ENCODE data around the gene STK4. TPM values are rescaled to one million over a fixed set of nuclear protein-coding genes. Genes with fewer than 3 reads are reported as not detected.

STK4 gene
- total RNA-seq, 1 donor from 2014 or later: 245 TPM

DNA sequence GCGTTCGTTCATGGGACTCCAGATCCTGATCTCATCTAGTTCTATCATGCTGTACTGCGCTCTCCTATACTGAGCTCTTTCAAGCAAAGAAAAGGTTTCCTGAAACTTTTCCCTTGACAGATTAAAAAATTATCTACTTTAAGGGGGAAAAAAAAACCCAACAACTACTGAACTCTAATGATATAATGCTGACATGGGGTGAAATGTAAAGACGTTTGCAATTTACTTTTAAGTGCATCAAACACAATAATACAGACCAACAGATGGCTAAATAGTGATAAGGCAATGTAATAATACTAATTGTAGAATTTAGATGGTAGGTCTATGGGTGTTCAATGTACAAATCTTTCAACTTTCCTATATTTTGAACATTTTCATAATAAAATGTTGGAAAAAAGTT is 22.5 kb upstream of the STK4 start:
- Mint-ChIP-seq H3K4me1 (no peaks in the 10 kb centered on the region), H3K4me3 (no peak overlapping the region), H3K36me3 (ENCODE audit: low read depth) (peaks cover 94% of the 10 kb centered on the region), H3K9me3 (no peaks in the 10 kb centered on the region), H3K27ac (no peak overlapping the region), H3K27me3 (no peaks in the 10 kb centered on the region)
- ChIA-PET POLR2A (interaction anchor here (1.9 kb wide), 1 partner anchor 8 kb away, joined by 5 read pairs; no protein-coding TSS in a partner anchor), CTCF (no interaction called here)
- TF ChIP-seq, protein P1, sequence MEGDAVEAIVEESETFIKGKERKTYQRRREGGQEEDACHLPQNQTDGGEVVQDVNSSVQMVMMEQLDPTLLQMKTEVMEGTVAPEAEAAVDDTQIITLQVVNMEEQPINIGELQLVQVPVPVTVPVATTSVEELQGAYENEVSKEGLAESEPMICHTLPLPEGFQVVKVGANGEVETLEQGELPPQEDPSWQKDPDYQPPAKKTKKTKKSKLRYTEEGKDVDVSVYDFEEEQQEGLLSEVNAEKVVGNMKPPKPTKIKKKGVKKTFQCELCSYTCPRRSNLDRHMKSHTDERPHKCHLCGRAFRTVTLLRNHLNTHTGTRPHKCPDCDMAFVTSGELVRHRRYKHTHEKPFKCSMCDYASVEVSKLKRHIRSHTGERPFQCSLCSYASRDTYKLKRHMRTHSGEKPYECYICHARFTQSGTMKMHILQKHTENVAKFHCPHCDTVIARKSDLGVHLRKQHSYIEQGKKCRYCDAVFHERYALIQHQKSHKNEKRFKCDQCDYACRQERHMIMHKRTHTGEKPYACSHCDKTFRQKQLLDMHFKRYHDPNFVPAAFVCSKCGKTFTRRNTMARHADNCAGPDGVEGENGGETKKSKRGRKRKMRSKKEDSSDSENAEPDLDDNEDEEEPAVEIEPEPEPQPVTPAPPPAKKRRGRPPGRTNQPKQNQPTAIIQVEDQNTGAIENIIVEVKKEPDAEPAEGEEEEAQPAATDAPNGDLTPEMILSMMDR (IDR thresholded peaks at IDR 0.05): no peak
- intact Hi-C loops (cut with micrococcal nuclease): no loop called here
- ATAC-seq (ENCODE audit: low read depth) (no peak), DNase-seq (no peak)

- ChIA-PET POLR2A (no interaction called here), CTCF (no interaction called here)
- peak overlapping the region; percentile 14 for H3K27ac Mint-ChIP-seq
- H3K27me3 Mint-ChIP-seq: no peaks in the 10 kb centered on the region
- H3K36me3 Mint-ChIP-seq (ENCODE audit: low read depth): peaks cover 97% of the 10 kb centered on the region
- no peak for DNase-seq
- TF ChIP-seq, protein P1 (IDR thresholded peaks at IDR 0.05): no peak
- H3K4me3 Mint-ChIP-seq: no peak overlapping the region
- intact Hi-C loops (cut with micrococcal nuclease): no loop called here
- no peaks in the 10 kb centered on the region for H3K4me1 Mint-ChIP-seq
- no peaks in the 10 kb centered on the region for H3K9me3 Mint-ChIP-seq
- no peak for ATAC-seq (ENCODE audit: low read depth)
Measured at GRCh38 chr20:44945261-44945660, 21.1 kb upstream of the STK4 start.

GRCh38 chr20:44946271-44946852 is 19.9 kb upstream of the STK4 start:
- ChIA-PET CTCF (interaction anchor here (1.0 kb wide), 1 partner anchor 149 kb away, joined by 3 read pairs; no protein-coding TSS in a partner anchor), POLR2A (interaction anchor here (0.7 kb wide), 1 partner anchor 21 kb away, joined by 11 read pairs; no protein-coding TSS in a partner anchor)
- TF ChIP-seq, protein P1 (IDR thresholded peaks at IDR 0.05): no peak
- Mint-ChIP-seq H3K27me3 (no peaks in the 10 kb centered on the region), H3K36me3 (ENCODE audit: low read depth) (peaks cover 99% of the 10 kb centered on the region), H3K27ac (no peak overlapping the region), H3K4me1 (no peaks in the 10 kb centered on the region), H3K4me3 (no peak overlapping the region), H3K9me3 (no peaks in the 10 kb centered on the region)
- ATAC-seq (ENCODE audit: low read depth): no peak
- no peak for DNase-seq
- intact Hi-C loops (cut with micrococcal nuclease): no loop called here

- ChIA-PET POLR2A (no interaction called here), CTCF (no interaction called here)
- peaks cover 9% of the 10 kb centered on the region for H3K4me1 Mint-ChIP-seq
Measured at GRCh38 chr20:44948107-44948506, 18.2 kb upstream of the STK4 start.

DNA sequence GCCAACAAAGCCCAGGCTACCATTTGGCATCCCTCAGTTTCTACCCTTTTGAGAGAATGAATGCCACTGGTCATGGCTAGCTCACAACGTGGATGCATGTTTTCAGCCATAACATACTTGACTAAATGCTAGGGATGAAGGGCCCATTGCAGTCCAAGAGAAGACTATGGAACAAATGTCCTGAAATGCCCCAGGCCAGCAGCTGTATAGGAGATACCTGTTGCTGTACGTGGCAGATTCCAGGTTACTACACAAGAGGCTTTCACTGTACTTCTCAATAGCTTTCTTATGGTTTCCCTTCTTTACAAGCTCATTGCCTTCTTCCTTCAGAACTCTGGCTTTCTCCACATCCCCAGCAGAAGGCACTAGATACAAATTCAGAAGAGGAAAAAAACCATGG is 17.8 kb upstream of the STK4 start:
- no peak for ATAC-seq (ENCODE audit: low read depth)
- Mint-ChIP-seq H3K27me3 (no peaks in the 10 kb centered on the region), H3K9me3 (no peaks in the 10 kb centered on the region), H3K4me1 (peaks cover 13% of the 10 kb centered on the region), H3K4me3 (no peak overlapping the region), H3K36me3 (ENCODE audit: low read depth) (peaks cover 99% of the 10 kb centered on the region), H3K27ac (no peak overlapping the region)
- CTCF ChIA-PET: no interaction called here
- intact Hi-C loops (cut with micrococcal nuclease): no loop called here
- POLR2A ChIA-PET: no interaction called here
- TF ChIP-seq, protein P1 (IDR thresholded peaks at IDR 0.05): no peak
- DNase-seq: no peak

More at GRCh38 chr20:44948107-44948506, 18.2 kb upstream of the STK4 start:
- H3K27ac Mint-ChIP-seq: no peak overlapping the region
- intact Hi-C loops (cut with micrococcal nuclease): no loop called here
- TF ChIP-seq, protein P1 (IDR thresholded peaks at IDR 0.05): no peak
- H3K27me3 Mint-ChIP-seq: no peaks in the 10 kb centered on the region
- no peak for DNase-seq
- ATAC-seq (ENCODE audit: low read depth): no peak
- peaks cover 99% of the 10 kb centered on the region for H3K36me3 Mint-ChIP-seq (ENCODE audit: low read depth)
- no peak overlapping the region for H3K4me3 Mint-ChIP-seq
- H3K9me3 Mint-ChIP-seq: no peaks in the 10 kb centered on the region

Measured in activated B cell treated with CpG ODN at 0.5 μM for 24 hours (primary cell).